BJ (cell line): ENCODE measurements around the gene RHEX. TPM values are rescaled to one million over a fixed set of nuclear protein-coding genes. Genes with fewer than 3 reads are reported as not detected.
"Not testable (repeated sequence)": the region's sequence is repeated elsewhere in the genome, so short reads cannot be mapped to it uniquely, and the experiment has no call there.

ENCODE experiments used
- CTCF ChIA-PET: fragments of 350-600 bp; formaldehyde crosslinking; extraction: SDS; loops from one replicate; lab custom pipeline; 2021; ENCODE audit warnings: antibody characterized with exemption, inconsistent platforms; lab: Yijun Ruan, JAX
- POLR2A ChIA-PET: fragments of 300-600 bp; sonication (Branson Sonifier 250); formaldehyde crosslinking; extraction: SDS; loops from one replicate; lab custom pipeline; 2021; ENCODE audit warnings: antibody characterized with exemption; lab: Charles Lee
- DNase-seq: peaks from one replicate; pipeline ENCODE4 v3.0.0-alpha.2; 2011; ENCODE audit warnings: low read depth
- H3K27me3 ChIP-seq: 2 replicates; pipeline ENCODE4 v1.6.0; 2011; ENCODE audit warnings: low read length; ENCODE audit not compliant: control insufficient read depth, insufficient read depth
- H3K36me3 ChIP-seq: 2 replicates; pipeline ENCODE4 v1.5.1; 2011; ENCODE audit warnings: low read length; ENCODE audit not compliant: control insufficient read depth, insufficient read depth
- H3K4me3 ChIP-seq: 2 replicates; pipeline ENCODE4 v1.5.1; 2011; ENCODE audit warnings: low read depth, mild to moderate bottlenecking, control low read depth, low read length
- CTCF ChIP-seq: IDR thresholded peaks from 2 replicates; pipeline ENCODE4 v1.5.1; 2011; ENCODE audit warnings: low read depth, mild to moderate bottlenecking, control low read depth, inconsistent platforms, low read length, moderate library complexity; ENCODE audit not compliant: insufficient read depth
- polyA plus RNA-seq: library from polyadenylated mRNA; depleted of rRNA; stranded (reverse); fragments of >200 nt; gene quantifications from 2 replicates; pipeline ENCODE4 v1.2.3, GENCODE V29; 2011

RHEX gene
- polyA plus RNA-seq, 1 experiment: not detected

GRCh38 chr1:206049293-206049692 is 3.7 kb upstream of the RHEX start:
- ChIA-PET POLR2A (no interaction called here), CTCF (interaction anchor here (0.8 kb wide), 1 partner anchor 62 kb away, joined by 3 read pairs; no protein-coding TSS in a partner anchor)
- Histone ChIP-seq H3K36me3 (no peaks in the 10 kb centered on the region), H3K4me3 (no peak overlapping the region), H3K27me3 (peaks cover 10% of the 10 kb centered on the region)
- DNase-seq: no peak
- no peak for TF ChIP-seq CTCF

- ChIA-PET CTCF (no interaction called here), POLR2A (no interaction called here)
- no peak for TF ChIP-seq CTCF
- Histone ChIP-seq H3K4me3 (no peak overlapping the region), H3K27me3 (peaks cover 10% of the 10 kb centered on the region), H3K36me3 (no peaks in the 10 kb centered on the region)
- DNase-seq: no peak
These were observed 2.9 kb upstream of the RHEX start for GRCh38 chr1:206049919-206050600.

GRCh38 chr1:206050655-206051235 is 2.2 kb upstream of the RHEX start:
- peaks cover 10% of the 10 kb centered on the region for H3K27me3 ChIP-seq
- ChIA-PET CTCF (interaction anchor here (1.2 to 1.5 kb wide), 2 partner anchors 56 to 66 kb away, joined by 4 read pairs; no protein-coding TSS in a partner anchor), POLR2A (no interaction called here)
- DNase-seq: no peak
- no peaks in the 10 kb centered on the region for H3K36me3 ChIP-seq
- no peak for TF ChIP-seq CTCF
- no peak overlapping the region for H3K4me3 ChIP-seq

GRCh38 chr1:206052231-206052865 is 625 bp upstream of the RHEX start:
- H3K36me3 ChIP-seq, H3K4me3 ChIP-seq, POLR2A ChIA-PET, H3K27me3 ChIP-seq, DNase-seq: not testable (repeated sequence)
- CTCF ChIA-PET: interaction anchor here (1.5 kb wide), 1 partner anchor 54 kb away, joined by 4 read pairs; no protein-coding TSS in a partner anchor

GRCh38 chr1:206053616-206054015 is 643 bp downstream of the RHEX start:
- DNase-seq, H3K27me3 ChIP-seq, H3K36me3 ChIP-seq, H3K4me3 ChIP-seq, POLR2A ChIA-PET: not testable (repeated sequence)
- CTCF ChIA-PET: interaction anchor here (0.9 kb wide), 1 partner anchor 13 kb away, joined by 3 read pairs; no protein-coding TSS in a partner anchor

GRCh38 chr1:206055069-206055625 is 2.2 kb downstream of the RHEX start:
- H3K36me3 ChIP-seq, H3K27me3 ChIP-seq, H3K4me3 ChIP-seq, POLR2A ChIA-PET, DNase-seq: not testable (repeated sequence)
- CTCF ChIA-PET: interaction anchor here (0.6 to 1.0 kb wide), 2 partner anchors 15 to 22 kb away, joined by 3 read pairs; no protein-coding TSS in a partner anchor

GRCh38 chr1:206055639-206056323 is 2.8 kb downstream of the RHEX start:
- DNase-seq, H3K27me3 ChIP-seq, H3K36me3 ChIP-seq, H3K4me3 ChIP-seq, POLR2A ChIA-PET: not testable (repeated sequence)
- CTCF ChIA-PET: interaction anchor here (0.6 to 2.1 kb wide), 3 partner anchors 14 to 22 kb away, joined by 3 to 8 read pairs (median 3); no protein-coding TSS in a partner anchor

- H3K36me3 ChIP-seq, H3K27me3 ChIP-seq, DNase-seq, H3K4me3 ChIP-seq, POLR2A ChIA-PET: not testable (repeated sequence)
- CTCF ChIA-PET: interaction anchor here (2.0 kb wide), 1 partner anchor 28 kb away, joined by 5 read pairs; no protein-coding TSS in a partner anchor
These were observed 5.4 kb downstream of the RHEX start for GRCh38 chr1:206058289-206058926.
